ENCODE data around the gene NEU4. TPM values are rescaled to one million over a fixed set of nuclear protein-coding genes. Genes with fewer than 3 reads are reported as not detected.

NEU4 gene
- total RNA-seq, 4 donors from 2014 or later, result 3.0 to 119 (median 19.4) TPM

DNA sequence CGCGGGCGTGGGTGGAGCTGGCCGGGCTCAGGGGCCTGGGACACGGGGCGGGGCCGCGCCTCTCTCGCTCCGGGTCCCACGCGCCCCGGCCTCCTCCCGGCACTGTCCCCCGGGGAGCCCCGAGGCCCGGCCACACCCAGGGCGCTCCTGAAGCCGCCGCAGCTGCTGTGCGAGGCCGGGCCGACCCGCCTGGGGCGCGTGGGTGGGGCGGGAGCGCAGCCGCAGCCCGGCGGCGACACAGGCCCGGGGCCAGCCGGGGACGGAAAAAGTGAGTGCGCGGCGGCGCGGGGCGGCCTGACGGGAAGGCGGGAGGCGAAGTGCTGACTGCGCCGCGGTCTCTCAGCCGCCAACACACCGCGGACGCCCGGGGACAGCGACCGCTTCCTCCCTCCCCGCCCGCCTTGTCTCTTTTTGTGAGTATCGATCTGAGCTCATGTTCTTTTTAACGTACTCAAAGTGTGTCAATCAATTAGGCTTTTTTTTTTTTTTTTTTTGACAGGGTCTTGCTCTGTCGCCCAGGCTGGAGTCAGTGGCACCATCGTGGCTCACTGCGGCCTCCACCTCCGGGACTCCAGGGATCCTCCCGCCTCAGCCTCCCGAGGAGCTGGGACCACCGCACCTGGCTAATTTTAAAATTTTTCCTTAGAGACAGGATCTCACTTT lies 35.2 kb downstream of the NEU4 start:
- Histone ChIP-seq H3K4me3 (peak overlapping the region; percentile 42 to 56 (median 46)), H3K27ac (peak overlapping the region in 3 of 4 donors; percentile 35 to 44 (median 35)), H3K36me3 (no peaks in the 10 kb centered on the region), H3K9me3 (no peaks in the 10 kb centered on the region), H3K27me3 (peaks cover 0 to 4% (median 3%) of the 10 kb centered on the region in 3 donors), H3K4me1 (no peaks in the 10 kb centered on the region)
- intact Hi-C loops (cut with DNase I; ENCODE audit: low total_unique reads), result no loop called here
- in situ Hi-C loops (cut with MboI; ENCODE audit: low sequenced_read_pairs in 4 of 4), result no loop called here
- DNase-seq (peak; percentile 25 to 59), ATAC-seq (peak; percentile 62 to 81)
- TF ChIP-seq, protein P1, sequence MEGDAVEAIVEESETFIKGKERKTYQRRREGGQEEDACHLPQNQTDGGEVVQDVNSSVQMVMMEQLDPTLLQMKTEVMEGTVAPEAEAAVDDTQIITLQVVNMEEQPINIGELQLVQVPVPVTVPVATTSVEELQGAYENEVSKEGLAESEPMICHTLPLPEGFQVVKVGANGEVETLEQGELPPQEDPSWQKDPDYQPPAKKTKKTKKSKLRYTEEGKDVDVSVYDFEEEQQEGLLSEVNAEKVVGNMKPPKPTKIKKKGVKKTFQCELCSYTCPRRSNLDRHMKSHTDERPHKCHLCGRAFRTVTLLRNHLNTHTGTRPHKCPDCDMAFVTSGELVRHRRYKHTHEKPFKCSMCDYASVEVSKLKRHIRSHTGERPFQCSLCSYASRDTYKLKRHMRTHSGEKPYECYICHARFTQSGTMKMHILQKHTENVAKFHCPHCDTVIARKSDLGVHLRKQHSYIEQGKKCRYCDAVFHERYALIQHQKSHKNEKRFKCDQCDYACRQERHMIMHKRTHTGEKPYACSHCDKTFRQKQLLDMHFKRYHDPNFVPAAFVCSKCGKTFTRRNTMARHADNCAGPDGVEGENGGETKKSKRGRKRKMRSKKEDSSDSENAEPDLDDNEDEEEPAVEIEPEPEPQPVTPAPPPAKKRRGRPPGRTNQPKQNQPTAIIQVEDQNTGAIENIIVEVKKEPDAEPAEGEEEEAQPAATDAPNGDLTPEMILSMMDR (IDR thresholded peaks at IDR 0.05 in 4 of 5, conservative IDR thresholded peaks at IDR 0.05 in 1 of 5), result peak in 1 of 5 experiments; percentile 19
- TF ChIP-seq POLR2A (IDR thresholded peaks at IDR 0.05), result no peak

- Histone ChIP-seq H3K9me3 (no peaks in the 10 kb centered on the region), H3K27ac (no peak overlapping the region), H3K4me3 (peak overlapping the region in 2 of 4 donors; percentile 42 to 44), H3K4me1 (no peaks in the 10 kb centered on the region), H3K36me3 (no peaks in the 10 kb centered on the region), H3K27me3 (peaks cover 0 to 4% (median 3%) of the 10 kb centered on the region in 3 donors)
- no peak for TF ChIP-seq POLR2A (IDR thresholded peaks at IDR 0.05)
- TF ChIP-seq, protein P1 (IDR thresholded peaks at IDR 0.05 in 4 of 5, conservative IDR thresholded peaks at IDR 0.05 in 1 of 5), result no peak
- DNase-seq (no peak), ATAC-seq (no peak)
- intact Hi-C loops (cut with DNase I; ENCODE audit: low total_unique reads) (no loop called here), in situ Hi-C loops (cut with MboI; ENCODE audit: low sequenced_read_pairs in 4 of 4) (no loop called here)
Measured at GRCh38 chr2:241844831-241845578, 36.0 kb downstream of the NEU4 start.

GRCh38 chr2:241846406-241846805 lies 37.4 kb downstream of the NEU4 start:
- TF ChIP-seq, protein P1 (IDR thresholded peaks at IDR 0.05 in 4 of 5, conservative IDR thresholded peaks at IDR 0.05 in 1 of 5), result no peak
- TF ChIP-seq POLR2A (IDR thresholded peaks at IDR 0.05), result no peak

DNA sequence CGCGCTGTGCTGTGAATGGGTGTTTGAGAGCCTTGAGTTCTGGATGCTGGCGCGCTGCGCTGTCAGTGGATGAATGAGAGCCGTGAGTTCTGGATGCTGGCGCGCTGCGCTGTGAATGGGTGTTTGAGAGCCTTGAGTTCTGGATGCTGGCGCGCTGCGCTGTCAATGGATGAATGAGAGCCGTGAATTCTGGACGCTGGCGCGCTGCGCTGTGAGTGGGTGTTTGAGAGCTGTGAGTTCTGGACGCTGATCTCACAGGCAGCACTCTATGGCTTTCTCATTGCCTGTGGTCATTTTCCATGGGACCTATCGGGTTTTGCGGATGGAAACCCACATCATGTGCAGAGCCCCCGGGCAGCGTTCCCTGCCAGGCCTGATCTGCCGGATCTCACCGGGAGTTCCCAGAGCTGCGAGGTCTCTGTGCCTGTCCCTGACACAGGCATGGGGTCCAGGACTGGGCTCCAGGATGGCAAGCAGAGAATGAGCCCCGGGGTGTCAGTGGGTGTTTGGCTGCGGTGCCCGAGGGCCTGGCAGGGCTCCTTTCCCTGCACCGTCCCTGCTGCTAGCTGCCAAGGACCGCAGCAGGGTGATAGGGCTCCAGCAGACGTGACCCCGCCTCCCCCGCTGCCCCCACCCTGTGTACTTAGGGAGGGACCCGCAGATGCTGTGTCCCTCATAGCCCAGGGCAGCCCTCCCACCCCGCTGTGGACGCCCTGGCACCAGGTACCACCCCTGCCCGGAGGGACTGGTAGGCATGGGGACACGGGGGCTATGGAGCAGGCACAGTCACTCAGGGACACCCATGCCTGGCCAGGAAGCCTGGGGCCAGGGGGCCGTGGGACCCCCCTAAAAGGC lies 40.0 kb downstream of the NEU4 start:
- in situ Hi-C loops (cut with MboI; ENCODE audit: low sequenced_read_pairs in 4 of 4) (no loop called here), intact Hi-C loops (cut with DNase I; ENCODE audit: low total_unique reads) (no loop called here)
- no peaks in the 10 kb centered on the region for H3K4me1 ChIP-seq
- no peaks in the 10 kb centered on the region for H3K9me3 ChIP-seq
- no peak overlapping the region for H3K27ac ChIP-seq
- TF ChIP-seq, protein P1 (IDR thresholded peaks at IDR 0.05 in 4 of 5, conservative IDR thresholded peaks at IDR 0.05 in 1 of 5), result no peak
- no peak for TF ChIP-seq POLR2A (IDR thresholded peaks at IDR 0.05)
- H3K36me3 ChIP-seq, result no peaks in the 10 kb centered on the region
- no peak for ATAC-seq
- DNase-seq, result no peak
- H3K4me3 ChIP-seq, result no peak overlapping the region
- peaks cover 0 to 4% (median 3%) of the 10 kb centered on the region in 3 donors for H3K27me3 ChIP-seq

More at GRCh38 chr2:241846406-241846805, 37.4 kb downstream of the NEU4 start:
- in situ Hi-C loops (cut with MboI; ENCODE audit: low sequenced_read_pairs in 4 of 4), result no loop called here
- intact Hi-C loops (cut with DNase I; ENCODE audit: low total_unique reads), result no loop called here
- no peaks in the 10 kb centered on the region for H3K9me3 ChIP-seq
- H3K36me3 ChIP-seq, result no peaks in the 10 kb centered on the region
- no peak overlapping the region for H3K4me3 ChIP-seq
- DNase-seq, result no peak
- no peak overlapping the region for H3K27ac ChIP-seq
- H3K4me1 ChIP-seq, result no peaks in the 10 kb centered on the region
- no peak for ATAC-seq
- peaks cover 0 to 4% (median 3%) of the 10 kb centered on the region in 3 donors for H3K27me3 ChIP-seq

All from gastrocnemius medialis (tissue), 4 donors.